H1 (cell line): ENCODE data around the gene GET3.
"Not testable (repeated sequence)": the region's sequence is repeated elsewhere in the genome, so short reads cannot be mapped to it uniquely, and the experiment has no call there.

Experiments
- CHD2 ChIP-seq: IDR thresholded peaks from 2 replicates; pipeline ENCODE4 v1.6.1; 2012; ENCODE audit warnings: low read length, improper control_type of control experiment
- CREB1 ChIP-seq: IDR thresholded peaks from 2 replicates; pipeline ENCODE4 v1.6.1; 2012; ENCODE audit warnings: inconsistent platforms
- EZH2 ChIP-seq: fragments of 200-600 bp; sonication (generic); IDR thresholded peaks from 2 replicates; pipeline ENCODE4 v1.7.1; 2012; ENCODE audit warnings: low read depth, mild to moderate bottlenecking, moderate library complexity, low read length, inconsistent platforms; ENCODE audit not compliant: severe bottlenecking
- GABPA ChIP-seq: IDR thresholded peaks from 2 replicates; pipeline ENCODE4 v1.6.1; 2011; ENCODE audit warnings: mild to moderate bottlenecking, low read length, moderate library complexity, borderline replicate concordance; ENCODE audit not compliant: insufficient read depth
- JUN ChIP-seq: IDR thresholded peaks from 2 replicates; pipeline ENCODE4 v1.6.1; 2011; ENCODE audit warnings: low read depth, mild to moderate bottlenecking, improper control_type of control experiment, low read length
- NANOG ChIP-seq: IDR thresholded peaks from 2 replicates; pipeline ENCODE4 v1.6.1; 2011; ENCODE audit warnings: low read length, low read depth, mild to moderate bottlenecking, inconsistent platforms; ENCODE audit not compliant: insufficient read depth, poor library complexity, severe bottlenecking
- NRF1 ChIP-seq: IDR thresholded peaks from 2 replicates; pipeline ENCODE4 v1.6.1; 2011; ENCODE audit warnings: mild to moderate bottlenecking, low read depth, low read length, improper control_type of control experiment
- PHF8 ChIP-seq: fragments of 200-600 bp; sonication (generic); conservative IDR thresholded peaks from 2 replicates; pipeline ENCODE4 v1.7.1; 2012; ENCODE audit warnings: low read depth, mild to moderate bottlenecking, inconsistent platforms, low read length, moderate library complexity
- POLR2A ChIP-seq, 2 experiments: IDR thresholded peaks; 1 replicate in 1 of 2; 2 replicates in 1 of 2; pipeline ENCODE4 v1.6.1; 2011; ENCODE audit warnings: low read depth in 2 of 2, low read length in 2 of 2, mild to moderate bottlenecking in 2 of 2; ENCODE audit errors: control extremely low read depth in 1 of 2
- POU5F1 ChIP-seq: IDR thresholded peaks from 2 replicates; pipeline ENCODE4 v1.6.1; 2011; ENCODE audit warnings: low read depth, mild to moderate bottlenecking, low read length, moderate library complexity
- RAD21 ChIP-seq, 2 experiments: IDR thresholded peaks in 1 of 2; conservative IDR thresholded peaks in 1 of 2; 2 replicates each; pipeline ENCODE4 v1.6.1; 2011; ENCODE audit warnings: low read depth in 2 of 2, low read length in 2 of 2, improper control_type of control experiment in 1 of 2, inconsistent platforms in 1 of 2, mild to moderate bottlenecking in 1 of 2, moderate library complexity in 1 of 2
- SP1 ChIP-seq: IDR thresholded peaks from 2 replicates; pipeline ENCODE4 v1.6.1; 2011; ENCODE audit warnings: low read depth, low read length
- TCF12 ChIP-seq: IDR thresholded peaks from 2 replicates; pipeline ENCODE4 v1.6.1; 2011; ENCODE audit warnings: low read depth, mild to moderate bottlenecking, low read length
- TF ChIP-seq, protein P1 (sequence below), 3 experiments: IDR thresholded peaks; 1 replicate in 2 of 3; 2 replicates in 1 of 3; pipeline versions ENCODE4 v1.5.1 to v1.6.1; 2011; ENCODE audit warnings: low read length in 3 of 3, mild to moderate bottlenecking in 3 of 3, inconsistent platforms in 2 of 3, low read depth in 1 of 3, moderate library complexity in 1 of 3; ENCODE audit not compliant: insufficient read depth in 1 of 3; ENCODE audit errors: control extremely low read depth in 1 of 3

DNA sequence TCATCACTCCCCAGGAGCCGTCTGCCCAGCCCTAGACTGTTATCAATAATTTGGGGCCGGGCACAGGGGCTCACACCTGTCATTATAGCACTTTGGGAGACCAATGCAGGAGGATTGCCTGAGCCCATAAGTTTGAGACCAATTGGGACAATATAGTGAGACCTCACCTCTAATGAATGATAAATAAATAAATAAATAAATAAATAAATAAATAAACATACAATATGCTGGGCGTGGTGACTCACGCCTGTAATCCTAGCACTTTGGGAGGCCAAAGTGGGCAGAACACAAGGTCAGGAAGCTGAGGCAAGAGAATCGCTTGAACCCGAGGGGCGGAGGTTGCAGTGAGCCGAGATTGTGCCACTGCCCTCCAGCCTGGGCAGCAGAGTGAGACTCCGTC is 24.0 kb upstream of the GET3 start:
- not testable (repeated sequence) for TF ChIP-seq POLR2A (IDR thresholded peaks at IDR 0.05; ENCODE audit: control extremely low read depth in 1 of 2, low read depth in 2 of 2, low read length in 2 of 2); JUN; RAD21 (IDR thresholded peaks at IDR 0.05 in 1 of 2, conservative IDR thresholded peaks at IDR 0.05 in 1 of 2; ENCODE audit: low read depth in 2 of 2, low read length in 2 of 2); SP1; GABPA; EZH2; NRF1; NANOG; PHF8; TCF12; CHD2; CREB1; POU5F1
- TF ChIP-seq, protein P1, sequence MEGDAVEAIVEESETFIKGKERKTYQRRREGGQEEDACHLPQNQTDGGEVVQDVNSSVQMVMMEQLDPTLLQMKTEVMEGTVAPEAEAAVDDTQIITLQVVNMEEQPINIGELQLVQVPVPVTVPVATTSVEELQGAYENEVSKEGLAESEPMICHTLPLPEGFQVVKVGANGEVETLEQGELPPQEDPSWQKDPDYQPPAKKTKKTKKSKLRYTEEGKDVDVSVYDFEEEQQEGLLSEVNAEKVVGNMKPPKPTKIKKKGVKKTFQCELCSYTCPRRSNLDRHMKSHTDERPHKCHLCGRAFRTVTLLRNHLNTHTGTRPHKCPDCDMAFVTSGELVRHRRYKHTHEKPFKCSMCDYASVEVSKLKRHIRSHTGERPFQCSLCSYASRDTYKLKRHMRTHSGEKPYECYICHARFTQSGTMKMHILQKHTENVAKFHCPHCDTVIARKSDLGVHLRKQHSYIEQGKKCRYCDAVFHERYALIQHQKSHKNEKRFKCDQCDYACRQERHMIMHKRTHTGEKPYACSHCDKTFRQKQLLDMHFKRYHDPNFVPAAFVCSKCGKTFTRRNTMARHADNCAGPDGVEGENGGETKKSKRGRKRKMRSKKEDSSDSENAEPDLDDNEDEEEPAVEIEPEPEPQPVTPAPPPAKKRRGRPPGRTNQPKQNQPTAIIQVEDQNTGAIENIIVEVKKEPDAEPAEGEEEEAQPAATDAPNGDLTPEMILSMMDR (IDR thresholded peaks at IDR 0.05; ENCODE audit: control extremely low read depth in 1 of 3, insufficient read depth in 1 of 3, low read depth in 1 of 3, low read length in 3 of 3) = not testable (repeated sequence)
